GM18951 (cell line): ENCODE results near the gene NHSL2.

ENCODE experiments used
- POLR2A ChIP-seq: IDR thresholded peaks from 4 replicates; pipeline ENCODE4 v1.6.1; 2011; ENCODE audit warnings: mild to moderate bottlenecking; ENCODE audit not compliant: insufficient read length, insufficient read depth; ENCODE audit errors: extremely low read depth
- in situ Hi-C: fragments of 300-500 bp; cut with MboI; formaldehyde crosslinking; loops from one replicate; pipeline ENCODE4 v1.12.0; 2022; ENCODE audit warnings: low sequenced_read_pairs, mixed read lengths, inconsistent platforms; ENCODE audit not compliant: unreplicated experiment

Gene NHSL2

GRCh38 chrX:72100051-72100755 lies 189.6 kb downstream of the NHSL2 start:
- in situ Hi-C loops: no loop called here

GRCh38 chrX:72100824-72101351 lies 190.2 kb downstream of the NHSL2 start:
- TF ChIP-seq POLR2A: no peak
- in situ Hi-C loops: no loop called here

More at GRCh38 chrX:72100051-72100755, 189.6 kb downstream of the NHSL2 start:
- no peak for TF ChIP-seq POLR2A

- in situ Hi-C loops: no loop called here
These were observed 191.0 kb downstream of the NHSL2 start for GRCh38 chrX:72101597-72102037.

GRCh38 chrX:72102126-72102525 lies 191.5 kb downstream of the NHSL2 start:
- in situ Hi-C loops: no loop called here
- TF ChIP-seq POLR2A: no peak

More at GRCh38 chrX:72101597-72102037, 191.0 kb downstream of the NHSL2 start:
- no peak for TF ChIP-seq POLR2A

GRCh38 chrX:72102760-72103159 lies 192.1 kb downstream of the NHSL2 start:
- no peak for TF ChIP-seq POLR2A
- in situ Hi-C loops: no loop called here

- in situ Hi-C loops: no loop called here
- no peak for TF ChIP-seq POLR2A
These were observed 194.8 kb downstream of the NHSL2 start for GRCh38 chrX:72105436-72105835.

- TF ChIP-seq POLR2A: no peak
- in situ Hi-C loops: no loop called here
These were observed 196.7 kb downstream of the NHSL2 start for GRCh38 chrX:72107320-72107719.

- TF ChIP-seq POLR2A: no peak
- in situ Hi-C loops: no loop called here
These were observed 197.4 kb downstream of the NHSL2 start for GRCh38 chrX:72107841-72108595.

- no peak for TF ChIP-seq POLR2A
- in situ Hi-C loops: no loop called here
These were observed 198.0 kb downstream of the NHSL2 start for GRCh38 chrX:72108666-72109065.

- in situ Hi-C loops: no loop called here
- no peak for TF ChIP-seq POLR2A
These were observed 199.6 kb downstream of the NHSL2 start for GRCh38 chrX:72110051-72110875.

GRCh38 chrX:72110876-72111708 lies 200.4 kb downstream of the NHSL2 start:
- no peak for TF ChIP-seq POLR2A
- in situ Hi-C loops: no loop called here

GRCh38 chrX:72113461-72113860 lies 202.8 kb downstream of the NHSL2 start:
- no peak for TF ChIP-seq POLR2A
- in situ Hi-C loops: no loop called here
